ENCODE data around the gene OVOL1. TPM values are rescaled to one million over a fixed set of nuclear protein-coding genes. Genes with fewer than 3 reads are reported as not detected.

Gene OVOL1
- total and polyA plus RNA-seq, 2 of the 8 experiments (the other 6 are each of a cell fraction or from before 2014, with no cell fraction given): 2.6 to 3.4 TPM

- no peak for TF ChIP-seq CHD7 (IDR thresholded peaks at IDR 0.05; ENCODE audit: insufficient replicate concordance, low read length)
- no peak for TF ChIP-seq EP300 (IDR thresholded peaks at IDR 0.05; ENCODE audit: borderline replicate concordance in 1 of 2, low read depth in 2 of 2, low read length in 2 of 2)
- no peak for TF ChIP-seq TAF1 (IDR thresholded peaks at IDR 0.05; ENCODE audit: low read depth, low read length)
- TF ChIP-seq USF2 (IDR thresholded peaks at IDR 0.05; ENCODE audit: low read length): no peak
- TF ChIP-seq NRF1 (IDR thresholded peaks at IDR 0.05; ENCODE audit: low read depth, low read length): no peak
Measured at GRCh38 chr11:65781962-65782815, 4.7 kb upstream of the OVOL1 start (continued).
